GM18873 (cell line): ENCODE measurements around the gene RGS12.
"Not testable (repeated sequence)": the region's sequence is repeated elsewhere in the genome, so short reads cannot be mapped to it uniquely, and the experiment has no call there.

Experiments used
- ATAC-seq: cut with Tn5 transposase; IDR thresholded peaks from one replicate; pipeline ENCODE4 v1.9.1; 2021; ENCODE audit warnings: mild to moderate bottlenecking, moderate library complexity, moderate number of reproducible peaks; ENCODE audit not compliant: unreplicated experiment, low FRiP score

RGS12 gene

GRCh38 chr4:3294401-3295241 is 1.8 kb downstream of the RGS12 start:
- no peak for ATAC-seq

- ATAC-seq, result no peak
Measured at GRCh38 chr4:3295837-3296624, 3.2 kb downstream of the RGS12 start.

GRCh38 chr4:3296651-3297050 is 3.8 kb downstream of the RGS12 start:
- no peak for ATAC-seq

GRCh38 chr4:3297066-3297859 is 4.4 kb downstream of the RGS12 start:
- no peak for ATAC-seq

GRCh38 chr4:3299122-3299975 is 6.5 kb downstream of the RGS12 start:
- no peak for ATAC-seq

GRCh38 chr4:3299976-3300671 is 7.3 kb downstream of the RGS12 start:
- no peak for ATAC-seq

- ATAC-seq, result not testable (repeated sequence)
Measured at GRCh38 chr4:3300882-3301281, 8.1 kb downstream of the RGS12 start.

- ATAC-seq, result no peak
Measured at GRCh38 chr4:3301450-3302172, 8.8 kb downstream of the RGS12 start.

- no peak for ATAC-seq
Measured at GRCh38 chr4:3302173-3302785, 9.5 kb downstream of the RGS12 start.

- ATAC-seq, result no peak
Measured at GRCh38 chr4:3302786-3303564, 10.2 kb downstream of the RGS12 start.

GRCh38 chr4:3303565-3303824 is 10.7 kb downstream of the RGS12 start:
- ATAC-seq, result no peak

- no peak for ATAC-seq
Measured at GRCh38 chr4:3303923-3304710, 11.3 kb downstream of the RGS12 start.

- no peak for ATAC-seq
Measured at GRCh38 chr4:3304831-3305609, 12.2 kb downstream of the RGS12 start.

- ATAC-seq, result no peak
Measured at GRCh38 chr4:3305610-3306371, 13.0 kb downstream of the RGS12 start.

- ATAC-seq, result no peak
Measured at GRCh38 chr4:3306450-3306849, 13.6 kb downstream of the RGS12 start.

GRCh38 chr4:3307060-3307459 is 14.2 kb downstream of the RGS12 start:
- no peak for ATAC-seq
